HG02852 (cell line): ENCODE results near the gene JMJD6.
"Not testable (repeated sequence)": the region's sequence is repeated elsewhere in the genome, so short reads cannot be mapped to it uniquely, and the experiment has no call there.

Source experiments
- ATAC-seq: cut with Tn5 transposase; IDR thresholded peaks from one replicate; pipeline ENCODE4 v1.9.1; 2021; ENCODE audit warnings: mild to moderate bottlenecking, moderate library complexity; ENCODE audit not compliant: unreplicated experiment

JMJD6 gene

DNA sequence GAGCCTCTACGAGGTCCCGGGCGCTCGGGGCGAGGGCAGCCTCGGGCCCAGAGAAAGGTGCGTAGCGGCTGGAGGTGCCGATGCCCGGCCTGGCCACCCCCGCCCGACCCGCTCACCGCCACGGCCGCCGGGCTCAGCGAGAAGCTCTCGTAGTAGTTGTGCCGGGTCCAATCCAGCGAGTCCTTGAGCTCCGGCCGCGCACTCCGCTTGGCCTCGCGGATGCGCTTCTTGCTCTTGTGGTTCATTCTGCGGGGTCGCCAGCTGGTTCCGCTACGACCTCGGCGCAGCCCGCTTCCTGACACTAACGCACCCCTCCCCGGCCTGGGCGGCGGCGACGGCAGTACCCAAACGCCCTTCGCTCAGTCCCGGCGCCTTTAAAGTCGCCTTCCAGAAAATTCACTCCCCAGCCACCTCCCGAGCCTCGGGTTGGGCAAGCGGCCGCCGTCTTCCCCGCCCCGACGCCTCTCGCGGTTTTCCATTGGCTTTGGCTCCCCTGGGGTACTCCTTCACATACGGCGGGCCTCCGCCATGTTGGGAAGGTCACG lies at the start of gene JMJD6:
Gene JMJD6, minus strand, starts transcription at position 376 of the 545 bp plus-strand sequence. Its CDS starts 131 bp downstream, at position 245.
- ATAC-seq, result peak; percentile 64

DNA sequence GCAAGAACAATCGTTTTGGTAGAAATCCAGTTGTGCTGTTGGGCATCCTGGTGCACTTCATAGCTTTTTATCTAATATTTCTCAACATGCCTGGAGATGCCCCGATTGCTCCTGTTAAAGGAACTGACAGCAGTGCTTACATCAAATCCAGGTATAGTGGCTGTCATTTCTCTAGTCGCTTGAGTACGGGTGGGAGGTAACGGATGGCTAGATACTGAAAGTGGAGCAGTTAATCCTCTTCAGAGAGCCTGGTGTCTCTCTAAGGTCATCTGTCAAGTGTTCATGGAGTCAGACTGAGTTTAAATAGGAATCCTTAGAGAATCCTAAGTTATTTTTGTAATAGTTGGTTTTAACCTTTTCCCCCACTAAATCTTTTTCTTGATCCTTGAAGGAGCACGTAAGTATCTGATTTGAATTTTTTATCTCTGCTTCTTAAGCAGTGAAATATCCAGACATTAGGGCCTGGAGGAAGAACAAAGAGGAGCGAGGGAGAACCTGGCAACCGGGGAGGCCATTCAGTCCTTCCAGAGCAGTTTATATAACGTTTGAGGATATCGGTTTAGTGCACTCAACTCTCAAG lies 48.7 kb upstream of the JMJD6 start:
- no peak for ATAC-seq

DNA sequence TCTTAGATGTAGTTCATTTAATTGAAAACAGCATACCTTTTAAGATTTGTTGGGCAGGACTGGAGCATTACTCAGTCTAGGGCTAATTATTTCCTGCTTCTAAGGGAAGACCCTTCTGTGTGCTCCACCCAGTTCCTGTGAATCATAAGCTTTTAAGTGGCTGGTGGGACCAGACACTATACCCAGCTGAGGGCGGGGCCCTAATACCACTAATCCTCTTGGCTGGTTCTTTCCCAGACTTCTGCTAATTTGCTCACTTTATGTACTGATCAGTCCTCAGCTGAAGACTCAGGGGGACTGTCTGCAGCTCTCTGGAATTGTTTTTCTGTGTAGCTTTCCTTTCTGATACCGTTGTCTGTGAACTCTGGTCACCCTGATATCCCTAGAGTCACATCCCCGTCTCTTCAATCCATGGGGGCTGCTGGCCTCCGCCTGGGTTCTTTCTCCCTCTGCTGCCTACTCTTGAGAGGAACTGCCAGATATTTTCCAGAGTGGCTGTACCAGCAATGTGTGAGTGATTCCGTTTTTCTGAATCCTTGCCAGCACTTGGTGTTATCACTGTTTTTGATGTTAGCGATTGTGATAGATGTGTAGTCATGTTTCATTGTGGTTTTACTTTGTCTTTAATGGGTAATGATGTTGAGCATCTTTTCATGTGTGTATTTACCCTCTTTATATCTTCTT lies 46.6 kb upstream of the JMJD6 start:
- ATAC-seq, result no peak

DNA sequence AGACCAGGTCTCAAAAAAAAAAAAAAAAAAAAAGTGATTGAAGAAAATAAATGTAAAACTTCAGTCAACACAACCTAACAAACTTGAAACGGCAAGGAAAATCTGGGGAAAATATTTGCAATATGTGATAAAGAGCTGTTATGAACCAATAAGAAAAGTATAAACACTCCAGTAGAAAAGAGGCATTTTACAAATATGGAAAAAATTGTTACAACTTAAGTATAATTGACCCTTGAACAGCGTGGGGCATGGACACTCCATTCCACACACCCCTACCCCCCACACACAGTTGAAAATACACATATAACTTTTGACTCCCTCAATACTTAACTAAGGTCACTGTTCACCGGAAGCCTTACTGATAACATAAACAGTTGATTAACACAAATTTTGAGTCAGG lies 32.2 kb upstream of the JMJD6 start:
- ATAC-seq, result no peak

DNA sequence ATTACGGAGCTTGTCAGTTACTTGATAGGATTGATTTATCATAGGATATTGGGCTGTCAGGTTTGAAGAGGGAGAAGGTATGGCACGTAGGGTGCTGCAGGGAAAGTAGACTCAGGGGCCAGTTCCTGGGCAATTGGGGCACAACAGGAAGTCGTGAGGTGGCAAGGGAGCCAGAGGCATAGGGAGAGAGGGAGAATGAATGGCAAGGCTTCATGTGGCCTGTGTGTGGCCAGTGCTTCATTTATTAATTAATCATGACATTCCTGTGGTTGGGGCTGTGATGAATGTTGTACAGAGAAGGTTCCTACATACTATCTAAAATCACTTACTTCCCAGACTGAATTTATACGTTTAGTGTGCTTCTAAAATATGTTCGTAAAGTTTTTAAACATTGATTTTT lies 30.9 kb upstream of the JMJD6 start:
- ATAC-seq, result no peak

DNA sequence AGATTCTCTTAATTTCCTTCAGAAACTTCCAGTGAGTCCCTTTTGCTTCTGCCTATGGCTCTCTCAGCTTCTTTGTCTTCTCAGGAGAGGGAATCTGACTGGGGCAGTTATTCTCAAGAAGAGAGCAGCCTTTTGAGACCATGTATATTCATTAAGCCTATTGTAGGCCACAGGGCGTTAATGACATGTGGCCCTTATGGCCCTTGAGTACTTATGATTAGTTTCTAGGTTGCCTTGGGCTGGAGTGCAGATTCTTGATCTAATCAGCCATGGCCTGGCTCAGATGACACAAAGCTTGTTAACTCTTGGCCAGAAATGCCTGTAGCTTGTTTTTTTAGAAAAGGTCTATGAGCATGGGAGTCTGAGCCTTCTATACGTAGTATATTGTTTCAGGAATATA lies 28.9 kb upstream of the JMJD6 start:
- no peak for ATAC-seq

DNA sequence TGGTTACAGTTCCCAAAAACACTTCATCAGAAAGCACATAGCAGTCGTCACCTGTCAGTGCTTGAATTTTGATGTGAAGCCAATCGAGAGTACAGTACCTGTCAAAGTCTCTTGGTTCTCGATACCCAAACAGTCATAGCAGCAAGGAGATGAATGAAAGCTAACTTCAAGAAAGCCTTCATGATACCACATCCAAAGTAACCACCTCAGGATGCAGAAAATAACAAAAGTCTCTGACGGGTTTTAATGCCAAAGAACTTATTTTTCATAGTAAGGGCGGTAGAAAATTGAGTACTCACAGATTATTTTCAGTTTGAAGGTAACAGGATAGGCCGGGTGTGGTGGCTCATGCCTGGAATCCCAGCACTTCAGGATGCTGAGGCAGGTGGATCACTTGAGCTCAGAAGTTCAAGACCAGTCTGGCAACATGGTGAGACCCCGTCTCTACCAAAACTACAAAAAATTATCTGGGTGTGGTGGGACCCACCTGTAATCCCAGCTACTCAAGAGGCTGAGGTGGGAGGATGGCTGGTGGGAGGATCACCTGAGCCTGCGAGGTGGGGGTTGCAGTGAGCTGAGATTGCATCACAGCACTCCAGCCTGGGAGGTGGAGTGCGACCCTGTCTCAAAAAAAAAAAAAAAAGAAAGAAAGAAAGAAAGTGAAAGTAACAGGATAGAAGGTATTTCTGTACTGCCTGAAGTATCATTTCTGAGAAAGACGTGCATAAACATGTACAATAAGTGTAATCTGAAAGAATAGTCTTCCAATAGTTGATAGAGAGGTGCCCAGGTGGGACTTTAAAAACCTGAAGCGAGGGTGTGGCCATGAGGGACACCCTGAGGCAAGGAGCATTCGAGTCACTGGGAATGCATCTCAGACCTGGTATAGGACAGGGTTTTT lies 26.9 kb upstream of the JMJD6 start:
- no peak for ATAC-seq

DNA sequence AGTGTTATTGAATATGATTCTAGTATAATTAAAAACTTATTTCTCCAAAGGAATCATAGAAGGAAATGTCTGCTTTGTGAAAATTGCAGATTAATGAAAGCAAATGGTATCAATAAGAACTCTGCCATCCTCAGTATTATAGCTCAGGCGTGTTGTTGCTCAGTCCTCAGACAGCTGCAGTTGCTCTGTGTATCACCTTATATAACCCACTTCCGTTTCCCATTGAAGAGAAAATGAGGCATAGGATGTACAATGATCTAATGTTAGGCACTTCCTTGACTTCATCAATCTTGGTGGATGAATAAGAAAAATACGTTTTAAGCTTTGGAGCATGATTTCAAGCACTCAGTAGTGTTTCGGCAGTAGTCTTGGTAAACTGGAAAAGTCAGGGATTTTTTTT lies 25.6 kb upstream of the JMJD6 start:
- ATAC-seq, result no peak

DNA sequence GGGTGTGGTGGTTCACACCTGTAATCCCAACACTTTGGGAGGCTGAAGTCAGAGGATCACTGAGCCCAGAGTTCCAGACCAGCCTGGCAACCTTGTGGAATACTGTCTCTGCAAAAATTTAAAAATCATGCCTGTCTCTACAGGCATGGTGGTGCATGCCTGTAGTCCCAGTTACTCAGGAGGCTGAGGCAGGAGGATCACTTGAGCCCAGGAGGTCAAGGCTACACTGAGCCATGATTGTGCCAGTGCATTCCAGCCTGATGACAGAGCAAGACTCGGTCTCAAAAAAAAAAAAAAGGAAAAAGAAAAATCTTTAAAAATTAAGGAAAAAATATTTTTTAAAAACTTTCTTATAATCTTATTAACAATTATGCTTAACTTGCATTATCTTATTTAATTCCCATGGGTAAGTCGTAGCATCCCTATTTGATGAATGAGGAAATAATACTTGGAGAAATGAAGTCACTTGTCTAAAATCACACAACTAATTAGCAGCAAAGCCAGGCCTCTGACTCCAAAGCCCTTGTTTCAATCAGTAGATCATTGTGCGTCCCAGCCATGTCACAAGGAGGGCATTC lies 25.1 kb upstream of the JMJD6 start:
- no peak for ATAC-seq

DNA sequence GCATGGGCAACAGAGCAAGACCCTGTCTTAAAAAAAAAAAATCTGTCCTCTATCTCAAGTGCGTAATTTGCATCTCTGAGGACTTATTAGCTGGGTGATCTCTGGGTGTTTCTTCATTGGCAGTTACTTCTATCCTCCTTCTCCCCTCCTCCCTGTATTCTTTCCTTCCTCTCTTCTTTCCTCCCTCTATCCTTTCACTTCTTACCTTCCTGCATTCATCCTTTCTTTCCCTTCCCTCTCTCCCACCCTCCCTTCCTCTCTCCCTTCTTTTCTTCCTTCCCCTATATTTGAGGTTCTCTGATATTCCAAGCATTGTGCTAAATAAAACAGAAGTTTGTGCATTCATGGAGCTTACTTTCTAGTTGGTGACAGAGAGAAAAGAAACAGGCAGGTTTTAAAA lies 22.3 kb upstream of the JMJD6 start:
- ATAC-seq, result no peak

DNA sequence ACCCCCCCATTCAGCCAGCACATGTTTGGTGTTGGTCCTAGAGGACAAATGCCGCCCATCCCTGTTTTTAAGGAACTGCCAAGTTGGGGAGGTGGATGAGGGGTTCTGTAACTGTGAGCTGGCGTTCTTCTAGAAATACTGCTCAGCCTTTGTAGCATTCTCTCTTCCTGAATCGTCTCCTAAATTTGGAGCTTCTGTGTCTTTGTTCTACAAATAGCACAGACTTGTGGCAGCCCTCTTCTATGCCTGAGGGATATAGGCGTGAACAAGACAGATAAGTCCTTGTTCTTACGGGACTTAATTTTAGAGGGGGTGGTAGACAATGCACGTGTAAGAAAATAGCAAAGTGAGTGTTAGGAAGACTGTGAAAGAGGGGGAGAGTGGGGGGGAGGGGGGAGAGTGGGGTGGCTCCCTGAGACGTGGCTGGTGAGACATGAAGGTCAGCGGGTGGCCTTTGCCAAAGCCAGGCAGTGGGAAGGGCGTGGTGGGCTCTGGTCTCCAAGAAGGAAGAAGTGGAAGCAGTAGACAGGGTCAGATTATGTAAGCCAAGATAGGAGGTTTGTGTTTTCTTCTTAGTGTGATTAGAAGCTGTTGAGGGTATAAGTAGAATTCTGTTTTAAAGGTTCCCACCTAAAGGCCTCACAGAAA lies 21.4 kb upstream of the JMJD6 start:
- ATAC-seq, result no peak

DNA sequence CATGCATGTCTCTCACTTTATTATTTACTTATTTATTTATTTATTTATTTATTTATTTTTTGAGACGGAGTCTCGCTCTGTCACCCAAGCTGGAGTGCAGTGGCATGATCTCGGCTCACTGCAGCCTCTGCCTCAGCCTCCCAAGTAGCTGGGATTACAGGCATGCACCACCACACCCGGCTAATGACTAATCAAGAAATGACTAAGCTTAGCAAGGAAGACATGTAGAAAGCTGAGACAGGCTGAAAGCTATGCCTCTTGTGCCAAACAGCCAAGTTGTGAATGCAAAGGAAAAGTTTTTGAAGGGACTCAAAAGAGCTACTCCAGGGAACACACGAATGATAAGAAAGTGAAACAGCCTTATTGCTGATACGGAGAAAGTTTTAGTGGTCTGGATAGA lies 19.4 kb upstream of the JMJD6 start:
- not testable (repeated sequence) for ATAC-seq

DNA sequence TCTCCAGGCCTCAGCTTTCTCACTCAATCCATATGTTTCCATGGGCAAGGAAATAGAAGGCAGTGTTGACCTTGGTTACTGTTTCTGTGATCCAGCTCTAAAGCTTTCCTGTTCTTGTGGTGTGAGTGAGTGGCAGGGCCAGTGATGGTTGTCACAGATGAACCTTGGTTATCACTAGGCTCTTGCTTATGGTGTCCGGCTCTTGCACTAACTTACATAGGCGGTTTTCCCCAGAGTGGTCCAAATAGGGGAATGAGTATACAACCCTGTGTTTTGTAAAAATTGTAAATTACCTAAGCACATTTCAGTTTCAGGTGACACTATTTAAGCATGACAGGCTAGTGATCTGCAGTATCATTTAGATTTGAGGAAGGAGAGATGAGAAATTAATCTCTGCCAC lies 18.3 kb upstream of the JMJD6 start:
- ATAC-seq, result no peak

DNA sequence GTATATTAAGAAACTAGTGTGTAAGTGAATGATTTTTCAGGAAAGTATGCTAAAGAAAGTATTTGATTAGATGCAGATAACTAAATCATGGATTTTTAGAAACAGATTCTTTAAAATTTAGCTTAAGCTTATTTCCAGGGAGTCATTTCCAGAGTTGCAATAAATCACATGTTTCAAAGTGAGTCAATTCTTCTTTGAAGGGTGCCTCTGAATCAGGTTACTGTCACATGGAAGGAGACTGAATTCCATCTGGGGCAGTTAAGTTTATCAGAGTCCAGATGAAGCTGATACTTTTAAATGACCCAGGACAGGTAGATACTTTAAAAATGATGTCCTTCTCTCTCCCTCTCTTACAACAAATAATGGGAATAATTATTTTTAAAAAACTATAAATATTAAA lies 16.6 kb upstream of the JMJD6 start:
- ATAC-seq, result no peak

DNA sequence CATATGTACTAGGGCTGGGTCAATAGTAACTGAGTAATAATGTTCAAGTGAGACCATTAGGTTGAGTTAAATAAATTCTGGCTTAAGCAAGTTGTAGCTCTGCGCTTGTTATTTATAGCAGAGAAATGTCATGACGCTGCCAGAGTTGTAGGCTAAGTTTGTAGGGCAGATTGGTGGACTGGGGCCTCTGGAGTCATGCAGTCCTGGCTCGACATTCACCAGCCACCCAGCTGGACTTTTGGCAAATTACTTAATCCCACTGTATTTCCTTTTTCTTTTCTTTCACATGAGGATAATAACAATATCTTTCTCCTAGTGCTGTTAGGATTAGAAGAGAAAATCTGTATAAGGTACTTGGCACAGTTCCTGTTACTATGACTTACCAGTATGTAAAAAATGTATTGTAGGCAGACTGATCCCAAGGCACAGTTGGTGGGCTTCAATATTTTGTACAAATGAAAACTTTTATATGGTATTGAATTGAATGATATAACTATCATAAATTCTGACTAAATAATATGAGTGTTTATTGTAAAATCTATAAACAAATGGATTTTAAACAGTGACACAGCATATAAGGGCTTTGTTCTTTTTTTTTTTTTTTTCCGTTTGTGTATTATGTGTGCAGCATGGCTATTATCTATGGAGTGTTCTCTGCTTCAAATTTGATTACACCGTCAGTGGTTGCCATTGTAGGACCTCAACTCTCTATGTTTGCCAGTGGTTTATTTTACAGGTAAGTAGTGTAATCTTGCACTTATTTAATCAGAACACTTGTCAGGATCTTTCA lies 14.1 kb upstream of the JMJD6 start:
- no peak for ATAC-seq

DNA sequence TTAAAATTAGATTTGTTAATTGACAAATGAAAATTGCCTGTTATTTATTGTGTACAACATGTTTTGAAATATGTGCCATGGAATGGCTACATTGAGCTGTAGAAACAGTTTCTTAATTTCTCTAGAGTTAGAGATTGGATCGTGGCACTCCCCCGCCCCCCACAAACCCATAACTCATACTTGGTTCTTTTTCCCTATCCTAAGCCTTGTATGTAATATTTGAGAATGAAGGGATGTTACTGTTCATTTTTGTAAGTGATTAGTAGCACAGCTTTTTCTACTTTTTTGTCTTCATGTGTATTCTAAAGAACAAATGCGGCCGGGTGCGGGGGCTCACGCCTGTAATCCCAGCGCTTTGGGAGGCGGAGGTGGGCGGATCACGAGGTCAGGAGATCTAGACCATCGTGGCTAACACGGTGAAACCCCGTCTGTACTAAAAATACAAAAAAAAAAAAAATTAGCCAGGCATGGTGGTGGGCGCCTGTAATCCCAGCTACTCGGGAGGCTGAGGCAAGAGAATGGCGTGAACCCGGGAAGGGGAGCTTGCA lies 13.2 kb upstream of the JMJD6 start:
- not testable (repeated sequence) for ATAC-seq

DNA sequence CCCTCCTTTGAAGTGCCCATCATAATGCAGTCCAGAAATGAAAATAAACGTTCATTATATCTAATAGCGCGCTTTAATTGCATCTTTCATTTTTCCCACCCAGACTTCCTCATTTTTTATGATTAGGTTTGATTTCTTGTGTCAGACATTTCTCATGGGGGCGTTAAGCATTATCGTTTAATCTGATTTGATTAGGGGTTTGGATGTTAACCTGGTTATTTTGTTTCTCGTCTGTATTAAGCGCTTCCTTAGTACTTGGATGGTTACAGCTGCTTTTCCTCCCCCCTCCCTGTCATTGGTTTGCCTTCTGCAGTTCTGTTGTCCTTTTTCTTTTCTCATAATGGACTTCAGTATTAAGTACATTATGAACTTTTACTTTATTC lies 12.1 kb upstream of the JMJD6 start:
- no peak for ATAC-seq

DNA sequence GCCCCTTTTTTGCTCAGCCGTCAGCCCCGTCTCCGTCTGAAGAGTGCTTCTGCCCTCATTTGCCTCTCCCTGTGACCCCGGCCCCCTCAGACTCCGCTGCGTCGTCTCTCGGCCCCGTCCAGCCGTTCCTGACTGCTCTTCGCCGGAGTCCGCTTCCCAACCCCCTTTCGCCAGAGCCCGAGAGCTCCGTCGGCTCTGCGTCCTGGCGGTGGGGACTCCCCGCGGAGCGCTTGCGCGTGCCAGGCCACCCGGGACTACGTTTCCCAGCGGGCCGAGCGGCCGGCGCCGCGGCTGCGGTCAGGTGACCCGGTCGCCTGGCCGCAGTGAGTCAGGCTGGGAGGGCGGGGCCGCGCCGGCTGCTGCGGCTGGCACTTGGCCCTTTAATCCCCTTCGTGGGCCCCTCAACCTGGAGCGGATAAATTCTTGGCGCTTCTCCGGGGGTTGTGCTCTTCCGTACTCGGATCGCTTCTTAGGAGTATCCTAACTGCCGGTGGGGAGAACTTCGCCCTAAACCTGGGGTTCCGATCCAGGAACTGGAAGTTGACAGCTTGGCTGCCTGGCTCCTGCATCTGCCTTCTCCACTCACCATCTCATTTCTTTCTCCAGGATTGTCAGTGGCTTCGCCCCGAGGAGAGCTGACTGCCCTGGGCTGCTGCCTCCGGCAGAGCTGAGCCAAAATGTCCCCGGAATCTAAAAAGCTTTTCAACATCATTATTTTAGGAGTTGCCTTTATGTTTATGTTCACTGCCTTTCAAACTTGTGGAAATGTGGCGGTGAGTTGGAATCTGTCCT lies 11.5 kb upstream of the JMJD6 start, which contains the start of gene MFSD11:
Gene MFSD11, plus strand, starts transcription at position 444 of the 792 bp plus-strand sequence. Its CDS starts 234 bp downstream, at position 678.
- ATAC-seq, result peak; percentile 59
